Ovary (tissue), 9 donors: Measurements from ENCODE around the gene FARP1. TPM values are rescaled to one million over a fixed set of nuclear protein-coding genes. Genes with fewer than 3 reads are reported as not detected.

ENCODE experiments used
- DNase-seq, 5 donors: peaks; one replicate each; pipeline ENCODE4 v3.0.0-alpha.2; 2019 to 2020
- H3K27ac ChIP-seq, 2 donors: fragments of 200-600 bp; one replicate each; pipeline versions ENCODE4 v1.5.1 to v1.8.0; 2019 to 2022
- H3K27me3 ChIP-seq: fragments of 200-600 bp; one replicate; pipeline ENCODE4 v1.8.0; 2022
- H3K36me3 ChIP-seq: fragments of 200-600 bp; sonication (generic); one replicate; pipeline ENCODE4 v1.5.1; 2019
- H3K4me1 ChIP-seq: one replicate; pipeline ENCODE4 v1.8.1; 2013; ENCODE audit warnings: mild to moderate bottlenecking, moderate library complexity; ENCODE audit not compliant: insufficient read depth
- H3K4me3 ChIP-seq: fragments of 200-600 bp; sonication (generic); one replicate; pipeline ENCODE4 v1.5.1; 2017
- H3K9me3 ChIP-seq, 2 donors: fragments of 200-600 bp in 1 of 2; sonication (generic) in 1 of 2; one replicate each; pipeline versions ENCODE4 v1.5.1 to v1.8.1; 2013 to 2019; ENCODE audit warnings: mild to moderate bottlenecking in 1 of 2, moderate library complexity in 1 of 2
- CTCF ChIP-seq, 3 donors: fragments of 450-650 bp in 2 of 3; fragments of 200-600 bp in 1 of 3; IDR thresholded peaks; one replicate each; pipeline versions ENCODE4 v1.5.1 to v1.8.0; 2016 to 2022; ENCODE audit warnings: antibody characterized with exemption in 3 of 3, mild to moderate bottlenecking in 1 of 3
- EP300 ChIP-seq: sonication (generic); formaldehyde crosslinking; IDR thresholded peaks from one replicate; pipeline ENCODE4 v1.6.1; 2017; ENCODE audit warnings: antibody characterized with exemption
- POLR2A ChIP-seq: fragments of 450-650 bp; IDR thresholded peaks from one replicate; pipeline ENCODE4 v1.6.1; 2017; ENCODE audit warnings: antibody characterized with exemption, mild to moderate bottlenecking, moderate library complexity
- WGBS, 3 donors: extraction: QIAGEN DNeasy Blood & Tissue Kit in 1 of 3; methylation state at CpG; one replicate each; pipeline versions ENCODE4 v1.1.5 to v1.1.7; 2013 to 2017; 5-methylcytosine and 5-hydroxymethylcytosine counted together
- intact Hi-C, 4 donors: fragments of 100-400 bp; cut with DNase I; formaldehyde crosslinking; loops; one replicate each; pipeline versions ENCODE4 v1.11.0 to v1.15.1; 2022 to 2023
- polyA plus RNA-seq, 2 donors: library from polyadenylated mRNA; stranded (reverse); fragments of 200-250 nt in 1 of 2; fragments of 350-450 nt in 1 of 2; fragmentation: Illumina TruSeq in 1 of 2; extraction: RNeasy Lipid Tissue Mini Kit (QIAGEN cat#74804) in 1 of 2; gene quantifications; one replicate each; pipeline ENCODE4 v1.2.3, GENCODE V29; 2013 to 2014
- total RNA-seq, 7 donors: library from RNA; depleted of rRNA in 2 of 7; stranded (reverse); fragments of >200 nt in 2 of 7; fragmentation: NEBNext Ultra II Directional in 3 of 7; extraction: Animal tissue kit (Norgen Biotek cat#: 25700) in 3 of 7; gene quantifications; one replicate each; pipeline versions ENCODE4 v1.1.0 to v1.2.4, GENCODE V29; 2016 to 2023
- donor health status: DM: no; HTN: no; CAD: no; lungs with moderate emphysema.
- donor health status: DM: no; HTN: no; CAD: no.
- donor health status: Bipolar disorder and iron deficiency.
- donor health status: DM: yes; HTN: yes; CAD: no.
- donor health status: DM: no; HTN: no; CAD: no.
- donor health status: DM: yes; HTN: yes; CAD: no.

The FARP1 gene
- total and polyA plus RNA-seq, 9 donors: 10.2 to 90.1 (median 35.6) TPM

DNA sequence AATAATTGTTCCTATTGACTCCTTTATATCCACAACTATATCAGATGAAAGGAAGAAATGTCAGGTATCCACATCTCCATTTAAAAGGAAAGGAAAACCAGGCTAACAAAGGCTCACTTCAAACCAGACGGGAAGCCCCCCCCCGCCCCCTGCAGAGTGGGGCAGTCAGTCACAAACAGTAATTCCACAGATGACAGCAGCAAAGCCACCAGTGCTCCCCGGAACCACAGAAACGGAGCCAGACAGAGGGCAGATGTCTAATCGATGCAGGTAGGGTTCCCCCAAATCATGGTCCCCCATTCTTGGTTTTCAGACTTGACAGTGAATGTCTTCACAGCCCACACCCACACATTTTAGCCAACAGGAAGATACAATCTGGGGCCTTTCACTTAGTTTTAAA lies 333.2 kb downstream of the FARP1 start:
- H3K27me3 ChIP-seq: no peaks in the 10 kb centered on the region
- DNase-seq: no peak
- intact Hi-C loops: no loop called here
- no peaks in the 10 kb centered on the region for H3K9me3 ChIP-seq
- peaks cover 8% of the 10 kb centered on the region for H3K4me1 ChIP-seq
- no peak overlapping the region for H3K4me3 ChIP-seq
- no peak overlapping the region for H3K27ac ChIP-seq
- WGBS, 3 donors: 73 to 91% (median 81%) methylated on average over 5 of the region's 5 CpGs
- TF ChIP-seq POLR2A: no peak
- TF ChIP-seq EP300: no peak
- TF ChIP-seq CTCF (IDR thresholded peaks at IDR 0.05): no peak
- H3K36me3 ChIP-seq: no peaks in the 10 kb centered on the region

DNA sequence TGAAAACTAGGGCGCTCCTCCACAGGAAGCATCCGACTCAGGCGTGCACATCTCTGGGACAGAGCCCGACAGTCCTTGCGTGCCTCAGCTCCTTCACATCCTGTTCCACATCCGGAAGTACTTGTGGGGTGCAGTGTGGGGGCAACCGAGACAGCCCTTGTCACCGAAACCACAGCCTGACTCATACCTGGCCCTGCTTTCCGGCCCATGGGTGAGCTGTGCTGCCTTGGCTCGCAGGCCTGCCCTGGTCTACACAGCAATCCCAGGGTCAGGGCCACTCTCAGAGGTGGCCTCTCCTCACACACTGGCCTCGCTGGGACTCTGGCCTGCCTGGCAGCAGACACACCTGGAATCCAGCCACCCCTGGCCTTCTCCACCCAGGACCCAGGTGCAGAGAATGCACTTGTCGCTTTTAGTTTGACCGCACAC lies 333.7 kb downstream of the FARP1 start:
- intact Hi-C loops: no loop called here
- H3K4me1 ChIP-seq: peaks cover 11% of the 10 kb centered on the region
- WGBS, 3 donors: 74 to 82% (median 78%) methylated on average over 13 of the region's 13 CpGs
- H3K27me3 ChIP-seq: no peaks in the 10 kb centered on the region
- no peaks in the 10 kb centered on the region for H3K36me3 ChIP-seq
- TF ChIP-seq CTCF (IDR thresholded peaks at IDR 0.05) (no peak), POLR2A (no peak), EP300 (no peak)
- no peak for DNase-seq
- H3K27ac ChIP-seq: no peak overlapping the region
- H3K9me3 ChIP-seq: no peaks in the 10 kb centered on the region
- H3K4me3 ChIP-seq: no peak overlapping the region

- intact Hi-C loops: no loop called here
- Histone ChIP-seq H3K9me3 (no peaks in the 10 kb centered on the region), H3K27me3 (no peaks in the 10 kb centered on the region), H3K4me3 (no peak overlapping the region), H3K36me3 (no peaks in the 10 kb centered on the region), H3K27ac (no peak overlapping the region), H3K4me1 (peaks cover 22% of the 10 kb centered on the region)
- DNase-seq: no peak
- TF ChIP-seq EP300 (no peak), CTCF (IDR thresholded peaks at IDR 0.05) (no peak), POLR2A (no peak)
- 71 to 86% (median 82%) methylated on average over 16 of the region's 16 CpGs for WGBS, 3 donors
Measured at GRCh38 chr13:98478189-98479129, 335.6 kb downstream of the FARP1 start.

DNA sequence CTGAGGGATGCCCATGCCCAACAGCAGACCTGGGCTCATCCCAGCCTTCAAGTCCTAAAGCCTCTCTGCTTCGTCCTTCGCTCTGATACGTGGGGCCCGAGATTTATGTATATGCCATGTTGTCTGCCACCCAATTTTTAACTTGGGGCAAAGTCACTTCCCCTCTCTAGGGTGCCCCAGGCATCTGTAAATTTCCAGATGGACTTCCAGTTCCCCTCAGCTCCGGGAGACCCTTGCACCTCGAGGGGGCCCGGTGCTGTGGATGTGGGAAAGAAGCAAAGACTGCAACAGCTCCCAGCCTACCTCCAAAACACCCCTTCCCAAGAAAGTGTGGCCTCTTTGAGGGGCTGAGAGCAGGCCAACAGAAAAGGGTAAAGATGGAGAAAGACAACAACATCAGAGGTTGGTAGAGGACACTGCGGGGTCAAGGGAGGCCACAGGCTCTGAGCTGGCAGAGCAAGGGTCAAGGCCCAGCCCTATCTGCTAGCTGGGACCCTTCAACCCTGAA lies 336.7 kb downstream of the FARP1 start:
- Histone ChIP-seq H3K4me1 (peaks cover 29% of the 10 kb centered on the region), H3K9me3 (no peaks in the 10 kb centered on the region), H3K27me3 (no peaks in the 10 kb centered on the region), H3K36me3 (no peaks in the 10 kb centered on the region), H3K27ac (no peak overlapping the region), H3K4me3 (no peak overlapping the region)
- 90 to 95% (median 94%) methylated on average over 8 of the region's 8 CpGs for WGBS, 3 donors
- no peak for DNase-seq
- intact Hi-C loops: loop anchor here in 2 of 4 donors (10.0 kb wide), 1 partner anchor 95 kb away; the partner anchor contains the start of gene STK24 (in 2 of the 2)
- TF ChIP-seq EP300 (no peak), POLR2A (no peak), CTCF (IDR thresholded peaks at IDR 0.05) (no peak)
